IPS-18a (cell line): ENCODE measurements around the gene FLRT2.

Experiments used
- H3K27ac ChIP-seq: one replicate; pipeline ENCODE4 v1.5.1; 2013; ENCODE audit warnings: low read length
- H3K27me3 ChIP-seq: one replicate; pipeline ENCODE4 v1.6.1; 2013; ENCODE audit warnings: mild to moderate bottlenecking, low read length; ENCODE audit not compliant: control insufficient read depth, insufficient read depth
- H3K36me3 ChIP-seq: one replicate; pipeline ENCODE4 v1.6.1; 2013; ENCODE audit warnings: low read depth, low read length; ENCODE audit not compliant: control insufficient read depth
- H3K4me1 ChIP-seq: one replicate; pipeline ENCODE4 v1.6.1; 2013; ENCODE audit warnings: low read depth, low read length; ENCODE audit not compliant: control insufficient read depth
- H3K4me3 ChIP-seq: one replicate; pipeline ENCODE4 v1.5.1; 2013; ENCODE audit warnings: low read length
- H3K9ac ChIP-seq: one replicate; pipeline ENCODE4 v1.6.1; 2013; ENCODE audit warnings: mild to moderate bottlenecking, low read length, moderate library complexity
- H3K9me3 ChIP-seq: one replicate; pipeline ENCODE4 v1.6.1; 2013; ENCODE audit warnings: low read depth, low read length; ENCODE audit not compliant: control insufficient read depth

The FLRT2 gene

DNA sequence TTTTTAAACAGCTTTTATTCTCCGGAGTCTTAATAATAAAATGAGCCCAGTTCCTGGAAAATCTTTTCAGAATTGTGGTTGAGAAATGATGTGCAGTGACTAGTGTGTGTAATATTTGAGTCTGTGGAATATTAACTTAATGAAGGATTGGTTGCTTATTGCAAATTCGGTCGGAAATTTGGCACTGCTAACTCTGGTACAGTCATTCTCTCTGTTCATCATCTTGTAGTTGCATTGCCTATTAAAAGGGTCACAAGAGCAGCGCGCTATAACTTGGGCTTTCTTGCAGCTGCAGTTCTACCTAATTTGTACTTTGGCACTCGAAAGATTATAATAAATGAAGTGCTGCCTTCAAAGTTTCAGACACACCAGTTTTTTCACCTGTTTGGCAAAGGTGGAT lies 146.0 kb downstream of the FLRT2 start:
- H3K4me1 ChIP-seq, result no peaks in the 10 kb centered on the region
- H3K27ac ChIP-seq, result no peak overlapping the region
- H3K36me3 ChIP-seq, result no peaks in the 10 kb centered on the region
- no peak overlapping the region for H3K9ac ChIP-seq
- no peaks in the 10 kb centered on the region for H3K9me3 ChIP-seq
- no peaks in the 10 kb centered on the region for H3K27me3 ChIP-seq
- H3K4me3 ChIP-seq, result no peak overlapping the region

GRCh38 chr14:85686908-85687307 lies 157.0 kb downstream of the FLRT2 start:
- Histone ChIP-seq H3K36me3 (no peaks in the 10 kb centered on the region), H3K27ac (no peak overlapping the region), H3K4me3 (no peak overlapping the region), H3K27me3 (no peaks in the 10 kb centered on the region), H3K4me1 (no peaks in the 10 kb centered on the region), H3K9ac (no peak overlapping the region), H3K9me3 (no peaks in the 10 kb centered on the region)

- no peaks in the 10 kb centered on the region for H3K36me3 ChIP-seq
- H3K9me3 ChIP-seq, result no peaks in the 10 kb centered on the region
- no peak overlapping the region for H3K4me3 ChIP-seq
- H3K27me3 ChIP-seq, result no peaks in the 10 kb centered on the region
- H3K27ac ChIP-seq, result no peak overlapping the region
- H3K9ac ChIP-seq, result no peak overlapping the region
- H3K4me1 ChIP-seq, result no peaks in the 10 kb centered on the region
These were observed 157.5 kb downstream of the FLRT2 start for GRCh38 chr14:85687456-85687855.

GRCh38 chr14:85688006-85688405 lies 158.1 kb downstream of the FLRT2 start:
- H3K27ac ChIP-seq, result no peak overlapping the region
- no peaks in the 10 kb centered on the region for H3K36me3 ChIP-seq
- H3K27me3 ChIP-seq, result no peaks in the 10 kb centered on the region
- H3K9ac ChIP-seq, result no peak overlapping the region
- no peak overlapping the region for H3K4me3 ChIP-seq
- H3K4me1 ChIP-seq, result no peaks in the 10 kb centered on the region
- no peaks in the 10 kb centered on the region for H3K9me3 ChIP-seq

DNA sequence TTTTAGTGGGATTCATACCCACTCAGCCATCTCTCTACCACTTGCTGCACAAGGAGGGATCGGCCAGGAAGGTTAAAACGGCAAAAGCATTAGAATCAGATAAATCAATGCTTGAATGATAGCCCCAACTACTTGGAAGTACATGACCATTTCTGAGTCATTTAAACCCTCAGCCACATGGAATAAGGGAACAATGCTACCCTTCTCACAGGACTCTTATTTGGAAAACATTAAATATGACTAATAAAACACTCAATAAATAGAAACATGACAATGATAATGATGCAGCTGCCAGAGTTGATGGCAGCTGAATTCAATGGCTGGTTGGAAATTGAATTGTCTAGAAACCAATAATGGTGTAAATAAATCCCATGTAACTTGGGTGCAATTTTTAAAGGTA lies 165.4 kb downstream of the FLRT2 start:
- Histone ChIP-seq H3K36me3 (no peaks in the 10 kb centered on the region), H3K9me3 (no peaks in the 10 kb centered on the region), H3K9ac (no peak overlapping the region), H3K4me1 (no peaks in the 10 kb centered on the region), H3K27ac (no peak overlapping the region), H3K4me3 (no peak overlapping the region), H3K27me3 (no peaks in the 10 kb centered on the region)

- H3K9ac ChIP-seq, result no peak overlapping the region
- no peaks in the 10 kb centered on the region for H3K27me3 ChIP-seq
- no peak overlapping the region for H3K4me3 ChIP-seq
- H3K27ac ChIP-seq, result no peak overlapping the region
- no peaks in the 10 kb centered on the region for H3K9me3 ChIP-seq
- no peaks in the 10 kb centered on the region for H3K4me1 ChIP-seq
- no peaks in the 10 kb centered on the region for H3K36me3 ChIP-seq
These were observed 171.2 kb downstream of the FLRT2 start for GRCh38 chr14:85701116-85701515.

- no peaks in the 10 kb centered on the region for H3K27me3 ChIP-seq
- no peak overlapping the region for H3K27ac ChIP-seq
- no peak overlapping the region for H3K9ac ChIP-seq
- no peak overlapping the region for H3K4me3 ChIP-seq
- no peaks in the 10 kb centered on the region for H3K4me1 ChIP-seq
- no peaks in the 10 kb centered on the region for H3K9me3 ChIP-seq
- no peaks in the 10 kb centered on the region for H3K36me3 ChIP-seq
These were observed 171.8 kb downstream of the FLRT2 start for GRCh38 chr14:85701763-85702162.

GRCh38 chr14:85702191-85702590 lies 172.2 kb downstream of the FLRT2 start:
- Histone ChIP-seq H3K4me1 (no peaks in the 10 kb centered on the region), H3K9ac (no peak overlapping the region), H3K9me3 (no peaks in the 10 kb centered on the region), H3K4me3 (no peak overlapping the region), H3K27me3 (no peaks in the 10 kb centered on the region), H3K36me3 (no peaks in the 10 kb centered on the region), H3K27ac (no peak overlapping the region)

DNA sequence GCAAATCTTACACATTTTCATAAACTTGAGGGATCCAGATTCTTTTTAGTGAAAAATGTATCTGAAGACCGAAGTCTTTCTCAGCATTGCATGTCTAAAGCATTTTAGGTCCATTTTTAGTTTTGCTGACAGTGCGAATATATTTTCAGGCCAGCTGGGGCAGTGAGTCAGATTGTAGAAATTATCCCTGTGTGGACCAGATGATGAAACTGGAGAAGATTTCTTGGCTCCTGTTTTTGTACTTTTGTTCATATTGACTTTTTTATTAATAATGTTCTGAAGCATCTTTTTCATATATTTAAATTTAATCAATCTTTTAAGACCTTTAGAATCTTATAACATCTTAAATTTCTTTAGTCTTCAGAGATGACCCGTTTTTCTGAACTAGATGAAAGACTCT lies 173.1 kb downstream of the FLRT2 start:
- no peak overlapping the region for H3K4me3 ChIP-seq
- H3K4me1 ChIP-seq, result no peaks in the 10 kb centered on the region
- no peaks in the 10 kb centered on the region for H3K27me3 ChIP-seq
- no peaks in the 10 kb centered on the region for H3K36me3 ChIP-seq
- H3K27ac ChIP-seq, result no peak overlapping the region
- H3K9ac ChIP-seq, result no peak overlapping the region
- H3K9me3 ChIP-seq, result no peaks in the 10 kb centered on the region
